Osteoblast (primary cell): Measurements from ENCODE around the gene AFF3. TPM values are rescaled to one million over a fixed set of nuclear protein-coding genes. Genes with fewer than 3 reads are reported as not detected.

Source experiments
- DNase-seq: peaks from one replicate; pipeline ENCODE4 v3.0.0; 2011; ENCODE audit warnings: low spot score, mixed read lengths; ENCODE audit not compliant: insufficient read length; ENCODE audit errors: missing footprints
- H2AFZ ChIP-seq: 2 replicates; pipeline ENCODE4 v1.6.0; 2011; ENCODE audit warnings: mild to moderate bottlenecking, low read length
- H3K27ac ChIP-seq: 2 replicates; pipeline ENCODE4 v1.5.1; 2011; ENCODE audit warnings: mild to moderate bottlenecking, low read depth, low read length, moderate library complexity
- H3K27me3 ChIP-seq: 2 replicates; pipeline ENCODE4 v1.6.0; 2012; ENCODE audit warnings: mild to moderate bottlenecking, control low read depth, inconsistent platforms, low read length, moderate library complexity; ENCODE audit not compliant: insufficient read depth
- H3K36me3 ChIP-seq: 2 replicates; pipeline ENCODE4 v1.5.1; 2011; ENCODE audit warnings: mild to moderate bottlenecking, low read length, control low read depth, moderate library complexity; ENCODE audit not compliant: insufficient read depth
- H3K4me1 ChIP-seq: 2 replicates; pipeline ENCODE4 v1.5.1; 2011; ENCODE audit warnings: mild to moderate bottlenecking, low read length, control low read depth, moderate library complexity; ENCODE audit not compliant: insufficient read depth
- H3K4me2 ChIP-seq: 2 replicates; pipeline ENCODE4 v1.6.0; 2011; ENCODE audit warnings: mild to moderate bottlenecking, low read length; ENCODE audit not compliant: insufficient read depth
- H3K4me3 ChIP-seq: fragments of 200-600 bp; sonication (generic); 3 replicates; pipeline ENCODE4 v1.5.1; 2012; ENCODE audit warnings: mild to moderate bottlenecking, low read length, inconsistent platforms; ENCODE audit not compliant: insufficient read depth
- H3K79me2 ChIP-seq: 2 replicates; pipeline ENCODE4 v1.6.0; 2012; ENCODE audit warnings: mild to moderate bottlenecking, low read length, control low read depth, inconsistent platforms; ENCODE audit not compliant: insufficient read depth
- H3K9me3 ChIP-seq: 2 replicates; pipeline ENCODE4 v1.5.1; 2011; ENCODE audit warnings: low read depth, low read length, control low read depth
- H4K20me1 ChIP-seq: 2 replicates; pipeline ENCODE4 v1.6.0; 2012; ENCODE audit warnings: mild to moderate bottlenecking, low read length, control low read depth; ENCODE audit not compliant: insufficient read depth
- total RNA-seq: library from RNA; depleted of rRNA; stranded (reverse); fragments of >200 nt; gene quantifications from 2 replicates; pipeline ENCODE4 v1.2.3, GENCODE V29; 2012
- TF ChIP-seq, protein P1 (sequence below): IDR thresholded peaks from 2 replicates; pipeline ENCODE4 v1.5.1; 2011; ENCODE audit warnings: mild to moderate bottlenecking, low read depth, low read length, moderate library complexity; ENCODE audit errors: extremely low read depth

Gene AFF3
- total RNA-seq, 1 donor = 4.3 TPM

DNA sequence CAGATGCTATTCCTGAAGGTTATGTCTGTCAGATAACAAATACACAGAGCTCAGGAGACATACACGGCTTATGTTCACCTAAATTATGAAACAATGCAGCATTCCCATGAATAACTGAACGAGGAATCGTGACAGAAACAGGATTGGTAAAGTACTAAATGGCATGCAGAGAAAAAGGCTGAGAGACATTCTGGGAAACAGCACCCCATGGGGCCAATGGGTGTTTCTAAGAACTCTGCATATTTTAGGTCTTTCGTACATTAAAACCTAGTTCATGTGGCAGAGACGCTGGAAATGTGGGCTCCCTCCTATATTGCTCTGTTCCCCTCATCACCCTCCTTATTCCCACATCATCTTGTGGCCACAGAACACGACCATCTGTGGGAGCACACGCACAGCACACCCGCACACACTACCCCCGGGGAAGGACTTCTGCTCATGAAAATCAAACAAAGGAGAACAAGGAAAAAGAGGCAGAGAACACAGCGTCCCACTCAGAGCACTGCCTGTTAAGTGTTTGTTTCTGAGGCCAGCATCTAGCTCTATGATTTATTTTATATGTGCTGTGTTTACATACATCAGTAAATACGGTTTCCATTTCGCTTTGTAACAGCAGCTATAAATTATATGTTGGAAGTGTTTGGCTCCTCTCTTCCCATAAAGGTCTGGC lies 143.6 kb downstream of the AFF3 start:
- no peak for DNase-seq
- H3K36me3 ChIP-seq = peaks cover 5% of the 10 kb centered on the region
- no peak overlapping the region for H3K4me2 ChIP-seq
- no peaks in the 10 kb centered on the region for H3K79me2 ChIP-seq
- H3K27ac ChIP-seq = no peak overlapping the region
- no peaks in the 10 kb centered on the region for H3K4me1 ChIP-seq
- no peak overlapping the region for H3K4me3 ChIP-seq
- no peaks in the 10 kb centered on the region for H3K27me3 ChIP-seq
- H2AFZ ChIP-seq = peak overlapping the region; percentile 61
- no peaks in the 10 kb centered on the region for H3K9me3 ChIP-seq
- TF ChIP-seq, protein P1, sequence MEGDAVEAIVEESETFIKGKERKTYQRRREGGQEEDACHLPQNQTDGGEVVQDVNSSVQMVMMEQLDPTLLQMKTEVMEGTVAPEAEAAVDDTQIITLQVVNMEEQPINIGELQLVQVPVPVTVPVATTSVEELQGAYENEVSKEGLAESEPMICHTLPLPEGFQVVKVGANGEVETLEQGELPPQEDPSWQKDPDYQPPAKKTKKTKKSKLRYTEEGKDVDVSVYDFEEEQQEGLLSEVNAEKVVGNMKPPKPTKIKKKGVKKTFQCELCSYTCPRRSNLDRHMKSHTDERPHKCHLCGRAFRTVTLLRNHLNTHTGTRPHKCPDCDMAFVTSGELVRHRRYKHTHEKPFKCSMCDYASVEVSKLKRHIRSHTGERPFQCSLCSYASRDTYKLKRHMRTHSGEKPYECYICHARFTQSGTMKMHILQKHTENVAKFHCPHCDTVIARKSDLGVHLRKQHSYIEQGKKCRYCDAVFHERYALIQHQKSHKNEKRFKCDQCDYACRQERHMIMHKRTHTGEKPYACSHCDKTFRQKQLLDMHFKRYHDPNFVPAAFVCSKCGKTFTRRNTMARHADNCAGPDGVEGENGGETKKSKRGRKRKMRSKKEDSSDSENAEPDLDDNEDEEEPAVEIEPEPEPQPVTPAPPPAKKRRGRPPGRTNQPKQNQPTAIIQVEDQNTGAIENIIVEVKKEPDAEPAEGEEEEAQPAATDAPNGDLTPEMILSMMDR = no peak
- H4K20me1 ChIP-seq = no peaks in the 10 kb centered on the region

DNA sequence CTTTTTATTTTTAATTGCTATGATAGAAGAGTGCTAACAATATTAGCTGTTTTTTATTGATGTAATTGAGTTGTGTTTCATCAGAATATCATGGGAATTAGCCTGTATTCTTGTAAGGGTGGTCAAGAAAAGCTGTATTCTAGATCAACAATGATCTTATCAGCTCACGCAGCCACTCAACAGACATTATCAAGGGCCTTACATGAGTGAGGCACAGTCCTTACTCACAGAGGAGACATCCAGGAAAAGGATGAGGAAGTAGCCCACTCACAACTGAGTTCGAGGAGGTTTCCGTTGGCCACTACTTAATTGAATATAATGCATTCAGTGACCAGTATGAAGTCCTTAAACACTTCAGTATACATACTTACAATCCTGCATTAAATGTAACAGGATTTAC lies 152.5 kb downstream of the AFF3 start:
- TF ChIP-seq, protein P1 = no peak
- Histone ChIP-seq H3K9me3 (no peaks in the 10 kb centered on the region), H2AFZ (no peak overlapping the region), H3K4me1 (peaks cover 6% of the 10 kb centered on the region), H3K27me3 (no peaks in the 10 kb centered on the region), H4K20me1 (no peaks in the 10 kb centered on the region), H3K27ac (no peak overlapping the region), H3K4me3 (no peak overlapping the region), H3K4me2 (no peak overlapping the region), H3K36me3 (no peaks in the 10 kb centered on the region), H3K79me2 (no peaks in the 10 kb centered on the region)
- DNase-seq = no peak

DNA sequence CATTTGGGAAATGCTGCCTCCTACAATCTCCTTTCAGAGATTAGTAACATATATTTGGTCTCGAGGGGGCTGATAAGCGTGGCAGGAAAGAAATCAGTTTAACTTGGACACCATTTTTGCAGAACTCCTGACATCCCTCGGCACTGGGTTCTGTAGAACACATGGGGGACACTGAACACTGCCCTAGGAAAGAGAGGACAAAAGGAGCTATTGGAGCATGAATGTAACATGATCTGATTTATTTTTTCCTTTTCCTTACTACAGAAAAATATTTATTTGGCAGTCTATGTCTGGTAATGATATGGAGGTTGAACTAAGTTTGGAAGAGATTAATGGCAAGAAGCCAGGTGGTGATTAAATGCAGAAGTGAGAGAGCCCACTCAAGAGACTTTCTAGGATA lies 153.8 kb downstream of the AFF3 start:
- H3K27ac ChIP-seq = no peak overlapping the region
- no peaks in the 10 kb centered on the region for H4K20me1 ChIP-seq
- no peaks in the 10 kb centered on the region for H3K9me3 ChIP-seq
- H3K4me3 ChIP-seq = no peak overlapping the region
- no peaks in the 10 kb centered on the region for H3K79me2 ChIP-seq
- peaks cover 10% of the 10 kb centered on the region for H3K4me1 ChIP-seq
- H3K36me3 ChIP-seq = no peaks in the 10 kb centered on the region
- no peak for DNase-seq
- peak overlapping the region; percentile 18 for H2AFZ ChIP-seq
- H3K4me2 ChIP-seq = no peak overlapping the region
- TF ChIP-seq, protein P1 = no peak
- H3K27me3 ChIP-seq = no peaks in the 10 kb centered on the region

DNA sequence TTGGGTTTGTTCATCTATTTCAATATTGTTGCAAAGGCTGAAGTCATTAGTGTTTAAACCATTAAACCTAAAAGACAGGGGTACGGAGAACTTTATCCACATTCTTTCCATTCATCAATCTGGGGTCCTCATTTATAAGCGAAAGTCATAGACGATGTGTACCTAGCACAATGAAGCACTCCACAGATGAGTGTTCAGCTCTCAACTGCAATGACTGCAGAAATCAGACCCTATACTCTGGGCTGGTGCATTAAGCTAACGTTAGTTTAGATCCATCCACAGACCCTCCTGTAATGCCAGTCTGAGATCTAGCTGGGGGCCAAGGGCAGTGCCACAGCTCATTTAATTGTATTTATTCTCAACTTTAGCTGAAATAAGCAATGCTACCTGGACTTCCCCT lies 155.2 kb downstream of the AFF3 start:
- no peaks in the 10 kb centered on the region for H4K20me1 ChIP-seq
- H3K4me3 ChIP-seq = no peak overlapping the region
- no peak overlapping the region for H2AFZ ChIP-seq
- H3K9me3 ChIP-seq = no peaks in the 10 kb centered on the region
- H3K27ac ChIP-seq = no peak overlapping the region
- H3K4me2 ChIP-seq = no peak overlapping the region
- no peaks in the 10 kb centered on the region for H3K79me2 ChIP-seq
- H3K27me3 ChIP-seq = no peaks in the 10 kb centered on the region
- DNase-seq = no peak
- TF ChIP-seq, protein P1 = no peak
- peaks cover 10% of the 10 kb centered on the region for H3K4me1 ChIP-seq
- H3K36me3 ChIP-seq = no peaks in the 10 kb centered on the region
